IPS-11a (cell line): Measurements from ENCODE around the gene COIL.
"Not testable (repeated sequence)": the region's sequence is repeated elsewhere in the genome, so short reads cannot be mapped to it uniquely, and the experiment has no call there.

Source experiments
- H3K4me3 ChIP-seq: one replicate; pipeline ENCODE4 v1.5.1; 2013; ENCODE audit warnings: low read depth, low read length, control low read depth

COIL gene

DNA sequence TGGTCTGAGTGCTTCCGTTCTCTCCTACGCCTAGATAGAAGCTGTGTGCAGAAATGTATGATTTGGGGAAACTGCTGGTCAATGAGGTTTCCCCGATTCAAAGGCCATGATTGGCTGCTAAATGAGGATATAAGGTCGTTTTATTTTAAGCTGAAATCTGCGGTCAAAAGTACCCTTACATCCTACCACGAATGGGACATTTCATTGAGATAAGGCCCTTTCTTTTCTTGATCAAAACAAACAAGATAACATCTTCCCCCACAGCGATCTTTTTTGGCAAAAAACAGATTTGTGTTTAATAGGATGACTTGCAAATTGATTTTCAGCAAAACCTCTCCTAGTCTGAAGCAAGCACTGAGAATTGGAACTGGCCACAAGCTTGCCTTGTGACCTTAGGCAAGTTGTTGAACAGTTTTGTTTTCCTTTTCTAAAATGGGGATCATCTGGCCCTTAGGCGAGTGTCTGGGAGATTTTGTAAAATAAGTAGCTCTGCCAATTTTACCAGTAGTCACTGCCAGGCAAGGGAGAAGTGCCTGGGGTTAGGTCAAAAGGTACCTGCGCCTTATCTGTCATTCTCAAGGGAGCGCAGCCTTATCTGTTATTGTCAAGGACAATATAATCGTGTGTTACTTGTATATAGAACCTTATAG lies 17.7 kb upstream of the COIL start:
- peak overlapping the region; percentile 35 for H3K4me3 ChIP-seq

DNA sequence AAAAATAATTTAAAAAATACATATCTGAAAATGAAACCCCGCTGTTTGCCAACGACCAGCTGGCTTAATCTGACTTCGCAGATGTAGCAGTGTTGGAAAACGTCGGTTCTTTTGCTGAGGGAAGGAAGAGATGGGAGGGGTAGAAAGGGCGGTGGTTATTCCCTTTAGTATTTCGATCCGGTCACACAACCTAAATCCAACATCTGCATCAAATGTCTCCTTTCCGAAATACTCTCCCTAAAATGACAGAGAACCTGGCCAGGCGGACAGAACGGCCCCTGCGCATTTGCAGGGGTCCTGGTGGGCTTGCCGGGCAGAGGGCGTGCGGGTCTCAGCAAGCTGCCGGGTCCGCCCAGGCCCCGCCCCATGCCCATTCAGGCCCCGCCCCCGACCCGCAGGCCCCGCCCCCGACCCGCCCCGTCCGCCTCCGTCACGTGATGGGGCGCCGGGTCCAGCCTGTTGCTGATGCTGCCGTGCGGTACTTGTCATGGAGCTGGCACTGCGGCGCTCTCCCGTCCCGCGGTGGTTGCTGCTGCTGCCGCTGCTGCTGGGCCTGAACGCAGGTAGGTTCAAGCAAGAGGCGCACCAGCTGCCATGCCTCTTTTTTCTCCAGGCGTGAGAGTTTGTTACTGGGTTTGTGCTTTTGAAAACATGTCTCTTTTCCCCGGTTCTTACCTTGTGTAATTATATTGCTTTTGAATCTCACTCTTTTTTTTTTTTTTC lies 17.0 kb upstream of the COIL start, which contains the start of gene SCPEP1:
SCPEP1 (plus strand) TSS at position 459 of the 723 bp plus-strand sequence; CDS start at position 488, 29 bp downstream.
- peak within 1 kb of the TSS; percentile 64 for H3K4me3 ChIP-seq

DNA sequence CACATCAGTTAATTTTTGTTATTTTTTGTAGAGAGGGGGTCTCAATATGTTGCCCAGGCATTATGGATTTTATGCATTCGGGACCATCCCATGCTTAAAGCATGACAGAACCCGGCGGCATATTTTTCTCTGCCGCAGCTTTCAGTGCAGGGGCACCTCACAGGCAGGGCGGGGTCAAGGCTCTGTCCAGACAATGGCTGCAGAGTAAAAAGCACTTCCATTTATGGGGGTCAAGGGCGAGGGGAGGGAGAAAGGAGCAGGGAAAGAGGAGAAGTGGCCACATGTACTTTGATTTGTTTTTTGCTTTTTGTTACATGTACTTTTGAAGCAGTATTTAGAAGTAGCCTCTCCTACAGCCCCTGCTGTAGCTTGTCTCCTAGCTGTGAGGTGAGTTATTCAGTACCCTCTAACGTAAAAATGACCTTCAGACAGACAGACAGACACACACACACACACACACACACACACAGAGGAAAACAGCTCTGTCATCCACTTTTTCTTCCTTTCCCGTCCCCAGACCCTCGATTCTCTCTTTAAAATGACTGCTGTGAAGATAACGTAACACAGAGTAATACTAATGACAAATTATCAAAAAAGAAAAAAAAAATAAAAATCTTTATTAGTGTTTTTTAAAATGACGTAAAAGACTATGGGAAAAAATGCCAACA lies 16.2 kb upstream of the COIL start:
- H3K4me3 ChIP-seq: no peak overlapping the region

DNA sequence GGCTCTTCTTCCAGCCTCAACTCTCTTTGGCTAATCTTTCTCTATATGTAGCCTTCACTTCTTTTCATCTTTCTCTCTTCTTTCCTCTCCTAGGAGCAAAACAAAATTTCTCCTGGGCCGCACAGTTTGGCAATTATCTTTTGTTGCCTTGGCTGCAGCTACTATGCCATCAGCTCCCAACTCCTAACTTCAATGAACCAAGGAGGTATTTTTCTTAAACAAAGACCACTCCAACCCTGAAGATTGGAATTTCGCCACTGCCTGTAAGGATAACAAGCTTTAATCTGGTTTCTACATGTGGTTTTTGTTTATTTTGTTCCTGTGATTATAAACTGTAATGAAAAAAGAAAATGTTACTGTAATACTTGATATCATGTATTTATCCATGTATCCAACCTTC lies 14.8 kb upstream of the COIL start:
- H3K4me3 ChIP-seq: no peak overlapping the region

DNA sequence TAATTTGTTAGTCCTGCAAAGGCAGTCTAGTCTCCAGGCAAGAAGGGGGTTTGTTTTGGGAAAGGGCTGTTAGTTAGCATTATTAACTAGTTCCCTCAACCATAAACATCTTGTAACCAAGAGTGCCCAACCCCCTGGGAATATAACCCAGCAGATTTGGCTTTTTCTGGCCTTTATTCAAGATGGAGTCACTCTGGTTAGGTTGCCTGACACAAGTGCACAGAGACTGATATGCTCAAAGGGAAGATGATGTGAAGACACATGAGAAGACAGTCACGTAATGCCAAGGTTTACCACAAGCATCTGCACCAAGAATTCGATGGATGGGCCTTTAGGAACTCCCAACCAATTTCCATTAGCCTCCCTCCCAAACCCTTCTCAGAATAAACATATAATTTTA lies 13.2 kb upstream of the COIL start:
- H3K4me3 ChIP-seq: no peak overlapping the region

DNA sequence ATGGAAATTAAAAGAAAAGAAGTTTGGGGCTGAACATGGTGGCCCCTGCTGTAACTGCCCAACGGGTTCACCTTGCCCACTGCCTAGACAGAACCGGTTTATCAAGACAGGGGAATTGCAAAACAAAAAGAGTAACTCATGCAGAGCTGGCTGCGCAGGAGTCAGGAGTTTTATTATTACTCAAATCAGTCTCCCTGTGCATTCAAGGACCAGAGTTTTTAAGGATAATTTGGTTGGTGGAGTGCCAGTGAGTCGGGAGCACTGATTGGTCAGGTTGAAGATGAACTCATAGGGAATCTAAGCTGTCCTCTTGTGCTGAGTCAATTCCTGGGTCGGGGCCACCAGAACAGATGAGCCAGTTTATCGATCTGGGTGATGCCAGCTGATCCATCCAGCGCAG lies 12.7 kb upstream of the COIL start:
- H3K4me3 ChIP-seq: no peak overlapping the region

DNA sequence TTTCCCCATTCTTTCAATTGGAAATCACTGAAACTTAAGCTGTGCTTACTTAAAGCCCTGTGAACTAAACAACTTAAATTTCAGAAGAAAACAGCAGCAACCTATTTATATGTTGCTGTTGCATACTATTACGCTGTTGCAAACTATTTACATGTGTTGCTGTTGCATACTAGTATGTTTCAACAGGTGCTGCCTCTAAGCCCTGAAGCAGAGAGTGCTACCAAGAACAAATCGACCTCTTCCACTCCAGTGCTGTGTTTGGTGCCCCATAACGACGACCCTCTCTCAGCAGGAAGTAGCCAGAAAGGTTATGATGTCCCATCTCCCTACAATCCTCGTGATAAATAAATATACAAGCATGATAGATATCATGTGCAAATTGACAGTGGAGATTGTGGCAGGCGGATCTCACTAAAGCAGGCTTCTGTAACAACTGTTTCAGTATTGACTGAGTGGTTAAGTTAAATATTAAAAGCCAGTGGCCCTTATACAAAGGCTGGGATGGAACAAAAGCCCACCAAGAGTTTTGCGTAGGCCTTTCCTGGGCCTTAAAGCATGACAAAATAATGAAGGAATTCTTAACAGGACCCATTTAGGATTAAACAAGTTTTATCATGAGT lies 11.4 kb upstream of the COIL start:
- H3K4me3 ChIP-seq: no peak overlapping the region

DNA sequence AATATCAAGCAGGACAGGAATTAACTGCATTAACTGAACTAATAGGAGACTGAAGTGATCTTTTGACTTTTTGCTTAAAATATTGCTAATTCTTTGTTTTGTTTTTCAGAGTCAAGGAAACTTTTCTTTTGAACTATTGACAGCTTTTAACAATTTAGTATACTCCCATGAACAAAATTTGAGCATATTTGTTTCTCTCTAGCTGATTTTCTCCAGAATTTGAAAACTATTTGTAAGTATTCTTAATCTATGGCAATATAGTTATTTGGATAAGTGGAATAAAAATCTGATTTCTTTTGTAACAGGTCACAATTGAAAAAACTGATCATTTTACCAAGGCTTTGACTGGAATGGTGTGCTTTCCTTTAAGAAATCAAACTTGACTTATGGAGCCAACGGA lies 10.1 kb upstream of the COIL start:
- H3K4me3 ChIP-seq: no peak overlapping the region

DNA sequence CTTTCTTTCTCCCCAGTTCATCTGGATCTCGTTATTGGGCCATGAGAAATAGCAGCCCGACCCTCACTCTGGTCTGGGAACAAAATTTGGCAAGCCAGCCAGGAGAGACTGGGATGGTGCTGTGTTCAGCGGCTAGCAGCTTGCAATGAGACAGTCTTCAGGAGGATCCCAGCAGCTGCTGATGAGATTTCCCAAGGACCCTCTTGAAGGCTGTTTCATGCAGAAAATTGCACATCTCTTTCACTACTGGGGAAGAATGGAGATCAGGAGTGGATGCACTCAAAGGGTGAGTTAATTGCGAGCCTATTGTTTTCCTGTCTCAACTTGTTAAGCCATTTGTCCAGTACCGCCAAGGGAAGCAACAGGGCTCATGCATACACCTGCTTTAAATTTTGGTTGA lies 5.5 kb upstream of the COIL start:
- H3K4me3 ChIP-seq: no peak overlapping the region

DNA sequence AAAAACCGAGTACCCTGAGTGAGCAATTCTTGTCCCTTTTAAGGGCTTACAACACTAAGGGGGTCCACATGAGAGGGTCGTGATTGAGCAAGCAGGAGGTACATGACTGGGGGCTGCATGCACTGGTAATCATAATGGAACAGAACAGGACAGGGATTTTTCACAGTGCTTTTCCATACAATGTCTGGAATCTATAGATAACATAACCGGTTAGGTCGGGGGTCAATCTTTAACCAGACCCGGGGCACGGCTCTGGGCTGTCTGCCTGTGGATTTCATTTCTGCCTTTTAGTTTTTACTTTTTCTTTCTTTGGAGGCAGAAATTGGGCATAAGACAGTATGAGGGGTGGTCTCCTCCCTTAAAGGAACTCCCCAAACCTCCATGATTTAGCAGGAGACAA lies 4.8 kb upstream of the COIL start:
- not testable (repeated sequence) for H3K4me3 ChIP-seq

DNA sequence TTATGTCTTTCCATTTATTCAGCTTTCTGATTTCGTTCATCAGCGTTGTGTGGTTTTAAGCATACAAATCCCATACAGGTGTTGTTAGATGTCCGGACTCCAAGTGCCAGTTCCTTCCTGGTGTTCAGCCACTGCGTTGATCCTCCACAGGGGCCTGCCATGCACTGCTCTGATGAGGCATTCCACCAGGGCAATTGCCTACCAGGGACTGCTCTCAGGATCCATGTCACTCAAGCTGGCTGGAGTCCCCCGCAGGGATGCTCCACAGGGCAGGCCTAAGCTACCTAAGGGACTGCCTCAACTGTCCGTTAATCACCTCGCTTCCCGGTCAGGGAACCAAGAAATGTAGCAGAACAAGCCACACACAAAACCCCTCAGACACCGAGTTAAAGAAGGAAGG lies 4.4 kb upstream of the COIL start:
- not testable (repeated sequence) for H3K4me3 ChIP-seq

DNA sequence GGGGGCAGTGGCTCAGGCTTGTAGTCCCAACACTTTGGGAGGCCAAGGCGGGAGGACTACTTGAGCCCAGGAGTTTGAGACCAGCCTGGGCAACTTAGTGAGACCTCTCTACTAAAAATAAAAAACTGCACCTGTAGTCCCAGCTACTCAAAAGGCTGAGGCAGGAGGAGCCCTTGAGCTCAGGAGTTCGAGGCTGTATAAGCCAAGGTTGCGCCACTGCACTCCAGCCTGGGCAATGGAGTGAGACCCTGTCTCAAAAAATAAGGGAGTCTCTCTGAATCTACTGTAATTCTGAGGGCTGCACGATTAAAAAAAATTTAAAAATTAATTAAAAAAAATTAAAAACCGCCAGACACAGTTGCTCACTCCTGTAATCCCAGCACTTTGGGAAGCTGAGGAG lies 3.9 kb downstream of the COIL start:
- no peak overlapping the region for H3K4me3 ChIP-seq

DNA sequence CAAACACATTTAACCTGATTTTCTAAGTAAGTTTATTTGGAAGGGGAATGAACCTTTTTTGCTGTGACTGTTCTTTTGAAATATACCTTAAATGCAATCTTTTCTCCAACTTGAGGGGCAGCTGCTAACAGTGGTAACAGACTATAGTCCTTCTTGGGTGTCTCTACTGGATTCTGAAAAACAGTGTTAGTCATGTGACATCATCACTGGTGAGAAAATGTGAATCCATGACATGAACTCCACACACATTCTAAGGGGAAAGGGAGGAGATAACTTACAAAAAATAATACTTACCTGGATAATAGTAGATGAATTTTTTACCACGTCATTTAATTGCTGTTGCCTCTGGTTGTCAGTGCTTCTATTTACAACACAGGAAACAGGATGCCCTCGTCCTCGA lies 11.3 kb downstream of the COIL start:
- H3K4me3 ChIP-seq: no peak overlapping the region

DNA sequence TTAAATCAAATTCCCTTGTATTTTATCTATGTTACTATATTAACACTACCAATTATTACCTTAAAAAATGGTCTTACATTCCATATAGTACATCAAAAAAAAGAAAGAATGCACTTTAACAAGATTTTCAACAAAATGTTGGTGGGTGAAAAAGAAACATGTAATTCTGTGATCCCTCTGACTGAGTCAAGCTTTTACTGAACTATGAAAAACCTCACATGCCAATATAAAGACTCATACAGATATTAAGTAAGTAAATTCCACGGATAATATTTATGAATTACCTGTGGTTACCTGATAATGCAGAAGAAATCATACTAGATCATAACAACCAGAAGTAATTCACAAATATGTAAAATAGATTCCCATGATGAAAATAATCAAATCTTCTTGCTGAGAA lies 12.4 kb downstream of the COIL start:
- no peak overlapping the region for H3K4me3 ChIP-seq

DNA sequence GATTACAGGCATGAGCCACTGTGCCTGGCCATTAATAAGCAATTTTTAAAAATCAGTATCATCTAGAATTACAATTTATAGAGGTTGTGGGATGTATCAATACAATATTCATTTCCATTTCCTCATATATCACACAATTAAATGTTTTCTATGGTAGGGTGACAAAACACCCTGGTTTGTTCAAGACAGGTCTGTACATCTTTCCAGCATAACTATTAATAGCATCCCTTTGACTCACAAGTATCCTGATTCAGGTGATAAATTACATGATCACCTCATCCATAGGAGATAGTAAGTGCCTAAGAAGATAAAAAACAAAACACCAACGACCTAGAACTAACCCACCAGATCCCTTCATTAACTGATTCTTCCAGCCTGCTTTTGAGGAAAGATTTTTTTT lies 13.1 kb downstream of the COIL start:
- H3K4me3 ChIP-seq: no peak overlapping the region

DNA sequence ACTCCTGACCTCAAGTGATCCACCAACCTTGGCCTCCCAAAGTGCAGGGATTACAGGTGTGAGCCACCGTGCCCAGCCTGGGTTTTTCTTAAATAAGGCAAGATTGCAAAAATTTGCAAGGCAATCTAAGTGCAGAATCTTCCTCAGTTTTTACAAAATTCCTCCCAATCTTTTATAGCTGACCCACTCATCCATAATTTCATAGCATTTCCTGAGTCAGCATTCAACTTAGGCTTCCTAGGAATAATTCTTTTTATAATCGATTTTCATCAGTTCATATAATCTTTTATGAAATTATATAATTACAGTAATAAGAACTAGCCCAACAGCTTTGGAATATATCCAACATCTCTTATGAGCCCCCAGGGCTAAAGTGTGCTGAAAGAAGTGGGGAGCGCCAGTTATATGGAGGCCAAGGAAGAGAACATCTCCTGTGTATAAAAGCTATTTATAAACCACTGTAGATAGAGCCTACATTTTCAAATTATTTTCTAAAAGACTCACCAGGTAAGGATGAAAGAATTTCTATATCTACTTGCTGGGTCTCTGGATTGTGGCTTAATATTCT lies 14.8 kb downstream of the COIL start:
- no peak overlapping the region for H3K4me3 ChIP-seq

DNA sequence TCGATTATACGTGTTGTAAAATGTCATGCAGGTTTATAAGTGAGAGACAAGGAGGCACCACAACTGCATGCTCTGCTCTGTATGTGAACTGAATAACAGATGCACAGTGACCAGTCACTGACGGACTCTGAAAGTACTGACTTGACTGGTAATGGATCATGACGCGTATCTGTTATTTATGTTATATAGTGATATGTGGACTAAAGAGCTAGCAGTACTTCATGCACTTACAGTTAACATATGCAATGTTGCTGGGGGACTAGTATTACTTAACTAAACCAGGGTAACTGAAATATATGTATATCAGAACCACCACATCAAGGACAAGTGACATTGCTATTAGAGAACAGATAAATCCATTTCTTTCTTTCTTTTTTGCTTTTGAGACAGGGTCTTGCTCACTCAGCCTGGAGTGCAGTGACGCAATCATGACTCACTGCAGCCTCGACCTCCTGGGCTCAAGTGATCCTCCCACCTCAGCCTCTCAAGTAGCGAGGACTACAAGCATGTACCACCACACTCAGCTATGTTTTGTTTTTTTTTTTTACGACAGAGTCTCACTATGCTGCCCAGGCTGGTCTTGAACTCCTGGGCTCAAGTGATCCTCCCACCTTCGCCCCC lies 17.2 kb downstream of the COIL start:
- no peak overlapping the region for H3K4me3 ChIP-seq

DNA sequence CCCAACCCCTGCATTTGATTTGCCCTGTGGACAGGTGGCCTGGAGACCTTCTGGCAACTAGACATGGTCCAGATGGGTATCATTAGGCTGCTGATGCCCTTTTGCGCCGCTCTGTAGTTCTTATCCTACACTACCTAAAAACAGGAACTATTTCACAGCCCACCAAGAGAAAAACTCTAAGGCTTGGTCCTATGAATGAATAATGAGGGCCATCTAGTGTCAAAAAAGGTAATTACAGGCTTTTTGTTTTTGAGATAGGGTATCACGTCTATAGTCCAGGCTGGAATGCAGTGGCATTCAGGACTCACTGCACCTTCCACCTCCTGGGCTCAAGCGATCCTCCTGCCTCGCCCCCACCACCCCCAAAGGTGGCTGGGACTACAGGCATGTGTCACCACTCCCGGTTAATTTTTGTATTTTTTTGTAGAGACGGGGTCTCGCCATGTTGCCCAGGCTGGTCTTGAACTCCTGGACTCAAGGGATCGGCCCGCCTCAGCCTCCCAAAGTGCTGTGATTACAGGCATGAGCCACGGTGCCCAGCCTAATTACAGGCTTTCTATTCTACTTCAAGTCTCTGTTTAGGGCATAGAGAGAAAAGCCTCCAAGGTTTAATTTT lies 20.9 kb downstream of the COIL start:
- no peak overlapping the region for H3K4me3 ChIP-seq

DNA sequence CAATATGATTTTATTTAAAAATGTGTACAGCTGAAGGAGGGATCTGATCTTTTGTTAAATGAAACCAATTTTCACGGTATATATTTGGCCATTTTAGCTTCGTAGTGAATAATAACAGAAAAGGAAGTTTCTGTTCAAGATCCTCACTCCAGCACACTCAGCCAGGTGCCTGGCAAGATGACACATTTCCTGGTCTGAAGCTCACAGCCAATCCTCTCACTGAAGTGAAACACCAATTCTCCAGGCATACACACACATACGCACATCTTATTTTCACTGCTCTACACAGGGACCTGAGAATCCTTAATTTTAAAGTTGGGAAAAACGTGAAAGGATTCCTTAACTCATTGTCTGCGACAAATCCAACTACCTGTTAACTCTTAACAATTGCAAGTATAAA lies 22.6 kb downstream of the COIL start:
- not testable (repeated sequence) for H3K4me3 ChIP-seq

DNA sequence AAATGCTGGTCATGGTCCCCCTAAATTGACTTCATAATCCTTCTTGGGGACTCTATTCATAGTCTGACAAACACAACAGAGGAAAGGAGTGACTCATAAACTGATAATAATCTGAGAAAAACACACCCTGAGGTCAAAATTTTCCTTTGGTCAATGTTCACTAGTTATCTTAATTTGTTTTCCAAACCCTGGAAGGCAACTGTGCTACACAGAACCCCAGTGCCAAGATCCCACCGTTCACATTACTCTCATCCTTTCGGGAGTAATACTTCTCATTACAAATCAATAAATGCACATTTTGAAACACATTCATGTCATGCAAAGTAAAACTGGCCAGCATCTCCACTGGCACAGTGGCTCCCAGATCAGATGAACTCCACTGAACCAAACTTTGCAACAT lies 23.2 kb downstream of the COIL start:
- H3K4me3 ChIP-seq: no peak overlapping the region
